Prostate gland (tissue), 2 donors: ENCODE results near the gene UGT1A6. TPM values are rescaled to one million over a fixed set of nuclear protein-coding genes. Genes with fewer than 3 reads are reported as not detected.
"Not testable (repeated sequence)": the region's sequence is repeated elsewhere in the genome, so short reads cannot be mapped to it uniquely, and the experiment has no call there.

Source experiments
- DNase-seq: peaks from one replicate; pipeline ENCODE4 v3.0.0-alpha.2; 2019; ENCODE audit warnings: low spot score
- H3K27ac ChIP-seq, 2 donors: fragments of 200-600 bp; sonication (generic); 2 replicates each; pipeline ENCODE4 v1.5.1; 2017 to 2019
- H3K27me3 ChIP-seq: fragments of 200-600 bp; sonication (generic); replicated peaks from 2 replicates; pipeline ENCODE4 v1.5.1; 2019; ENCODE audit not compliant: insufficient read depth
- H3K36me3 ChIP-seq, 2 donors: fragments of 200-600 bp; sonication (generic); 1 replicate in 1 of 2; 2 replicates in 1 of 2; pipeline versions ENCODE4 v1.5.1 to v1.8.1; 2017 to 2019
- H3K4me1 ChIP-seq: fragments of 200-600 bp; sonication (generic); replicated peaks from 2 replicates; pipeline ENCODE4 v1.5.1; 2019
- H3K4me3 ChIP-seq, 2 donors: fragments of 200-600 bp; sonication (generic); 2 replicates each; pipeline ENCODE4 v1.5.1; 2017 to 2019
- H3K9me3 ChIP-seq: fragments of 200-600 bp; sonication (generic); 2 replicates; pipeline ENCODE4 v1.5.1; 2017
- CTCF ChIP-seq, 4 experiments: fragments of 200-600 bp in 2 of 4; fragments of 450-650 bp in 2 of 4; sonication (generic) in 2 of 4; IDR thresholded peaks; 1 replicate in 3 of 4; 2 replicates in 1 of 4; pipeline ENCODE4 v1.5.1; 2016 to 2019; ENCODE audit warnings: antibody characterized with exemption in 4 of 4, mild to moderate bottlenecking in 2 of 4, moderate library complexity in 2 of 4
- POLR2A ChIP-seq: fragments of 450-650 bp; IDR thresholded peaks from one replicate; pipeline ENCODE4 v1.6.1; 2016; ENCODE audit warnings: antibody characterized with exemption, mild to moderate bottlenecking
- POLR2AphosphoS5 ChIP-seq: sonication (generic); formaldehyde crosslinking; IDR thresholded peaks from one replicate; pipeline ENCODE4 v1.6.1; 2017; ENCODE audit warnings: antibody characterized with exemption
- WGBS: methylation state at CpG from one replicate; pipeline ENCODE4 v1.1.5; 2018; 5-methylcytosine and 5-hydroxymethylcytosine counted together
- intact Hi-C: fragments of 100-400 bp; cut with DNase I; formaldehyde crosslinking; loops from one replicate; pipeline ENCODE4 v1.14.2; 2022
- total RNA-seq, 2 donors: library from RNA; depleted of rRNA; stranded (reverse); fragments of >200 nt; gene quantifications; one replicate each; pipeline ENCODE4 v1.1.0, GENCODE V29; 2016

UGT1A6 gene
- total RNA-seq, 2 donors from 2014 or later: 0.85 to 6.6 TPM

GRCh38 chr2:233698740-233699139 is 6.0 kb downstream of the UGT1A6 start:
- H3K4me3 ChIP-seq: no peak overlapping the region
- no peaks in the 10 kb centered on the region for H3K27me3 ChIP-seq
- H3K9me3 ChIP-seq: no peaks in the 10 kb centered on the region
- 77% methylated on average over 4 of the region's 4 CpGs for WGBS
- H3K27ac ChIP-seq: no peak overlapping the region
- intact Hi-C loops: no loop called here
- DNase-seq: no peak
- no peaks in the 10 kb centered on the region for H3K4me1 ChIP-seq
- TF ChIP-seq CTCF (IDR thresholded peaks at IDR 0.05) (no peak), POLR2A (no peak), POLR2AphosphoS5 (no peak)
- no peaks in the 10 kb centered on the region for H3K36me3 ChIP-seq

- Histone ChIP-seq H3K27me3 (no peaks in the 10 kb centered on the region), H3K27ac (peak overlapping the region in 1 of 2 donors; percentile 31), H3K9me3 (no peaks in the 10 kb centered on the region), H3K4me1 (no peaks in the 10 kb centered on the region), H3K4me3 (no peak overlapping the region), H3K36me3 (no peaks in the 10 kb centered on the region)
- no peak for TF ChIP-seq CTCF (IDR thresholded peaks at IDR 0.05)
- TF ChIP-seq POLR2A: no peak
- TF ChIP-seq POLR2AphosphoS5: no peak
- intact Hi-C loops: no loop called here
- DNase-seq: no peak
- WGBS: 81% methylated on average over 8 of the region's 8 CpGs
These were observed 6.8 kb downstream of the UGT1A6 start for GRCh38 chr2:233699424-233700027.

GRCh38 chr2:233700028-233700635 is 7.4 kb downstream of the UGT1A6 start:
- Histone ChIP-seq H3K27ac (peak overlapping the region in 1 of 2 donors; percentile 31), H3K4me3 (no peak overlapping the region), H3K4me1 (no peaks in the 10 kb centered on the region), H3K27me3 (no peaks in the 10 kb centered on the region), H3K36me3 (no peaks in the 10 kb centered on the region), H3K9me3 (no peaks in the 10 kb centered on the region)
- TF ChIP-seq POLR2AphosphoS5: peak; percentile 96
- TF ChIP-seq CTCF (IDR thresholded peaks at IDR 0.05): no peak
- intact Hi-C loops: no loop called here
- DNase-seq: peak; percentile 78
- 9% methylated on average over 1 of the region's 1 CpG for WGBS

GRCh38 chr2:233700842-233701241 is 8.2 kb downstream of the UGT1A6 start:
- H3K27ac ChIP-seq, H3K4me1 ChIP-seq, H3K9me3 ChIP-seq, intact Hi-C loops, DNase-seq, H3K4me3 ChIP-seq, H3K36me3 ChIP-seq, H3K27me3 ChIP-seq: not testable (repeated sequence)
- 79% methylated on average over 5 of the region's 5 CpGs for WGBS

- intact Hi-C loops: no loop called here
- 57% methylated on average over 3 of the region's 3 CpGs for WGBS
- no peaks in the 10 kb centered on the region for H3K4me1 ChIP-seq
- no peaks in the 10 kb centered on the region for H3K36me3 ChIP-seq
- no peak overlapping the region for H3K4me3 ChIP-seq
- no peaks in the 10 kb centered on the region for H3K27me3 ChIP-seq
- TF ChIP-seq CTCF (IDR thresholded peaks at IDR 0.05) (no peak), POLR2A (no peak), POLR2AphosphoS5 (no peak)
- H3K9me3 ChIP-seq: no peaks in the 10 kb centered on the region
- DNase-seq: no peak
- no peak overlapping the region for H3K27ac ChIP-seq
These were observed 9.5 kb downstream of the UGT1A6 start for GRCh38 chr2:233702238-233702637.
